Thymus (tissue), 11 donors: ENCODE results near the gene RNF215. TPM values are rescaled to one million over a fixed set of nuclear protein-coding genes. Genes with fewer than 3 reads are reported as not detected.

Experiments used
- DNase-seq, 9 donors: peaks; one replicate each; pipeline ENCODE4 v3.0.0-alpha.2; 2013; ENCODE audit warnings: low spot score in 9 of 9, low read depth in 6 of 9, missing footprints in 1 of 9
- H3K27ac ChIP-seq, 2 donors: one replicate each; pipeline ENCODE4 v1.5.1; 2013; ENCODE audit warnings: control low read depth in 1 of 2, low read depth in 1 of 2, low read length in 1 of 2, mild to moderate bottlenecking in 1 of 2, moderate library complexity in 1 of 2
- H3K27me3 ChIP-seq, 2 donors: one replicate each; pipeline ENCODE4 v1.5.1; 2013; ENCODE audit warnings: low read length in 1 of 2; ENCODE audit not compliant: control insufficient read depth in 2 of 2, insufficient read depth in 1 of 2
- H3K36me3 ChIP-seq, 2 donors: one replicate each; pipeline ENCODE4 v1.5.1; 2013; ENCODE audit warnings: low read length in 1 of 2, mild to moderate bottlenecking in 1 of 2, moderate library complexity in 1 of 2; ENCODE audit not compliant: control insufficient read depth in 2 of 2, insufficient read depth in 2 of 2
- H3K4me1 ChIP-seq, 2 donors: one replicate each; pipeline ENCODE4 v1.5.1; 2013; ENCODE audit warnings: low read length in 2 of 2; ENCODE audit not compliant: control insufficient read depth in 2 of 2, insufficient read depth in 2 of 2
- H3K4me3 ChIP-seq, 2 donors: one replicate each; pipeline ENCODE4 v1.5.1; 2013; ENCODE audit warnings: low read length in 2 of 2, control low read depth in 1 of 2, mild to moderate bottlenecking in 1 of 2
- H3K9me3 ChIP-seq, 2 donors: one replicate each; pipeline ENCODE4 v1.5.1; 2013; ENCODE audit warnings: low read length in 1 of 2, mild to moderate bottlenecking in 1 of 2; ENCODE audit not compliant: control insufficient read depth in 2 of 2, insufficient read depth in 1 of 2
- whole genome bisulfite sequencing: extraction: QIAGEN DNeasy Blood & Tissue Kit; methylation state at CpG from one replicate; pipeline ENCODE4 v1.1.7; 2013; 5-methylcytosine and 5-hydroxymethylcytosine counted together
- polyA plus RNA-seq: library from polyadenylated mRNA; stranded (reverse); fragments of 200-250 nt; gene quantifications from one replicate; pipeline ENCODE4 v1.2.3, GENCODE V29; 2013
- total RNA-seq: library from RNA; stranded (reverse); fragments of 120-200 nt; gene quantifications from one replicate; pipeline ENCODE4 v1.2.4, GENCODE V29; 2013
- donor health status: healthy.

RNF215 gene
- total and polyA plus RNA-seq, 2 donors, result 6.4 to 11.1 TPM

GRCh38 chr22:30361916-30362650, 25.1 kb downstream of the RNF215 start:
- Histone ChIP-seq H3K4me3 (no peak overlapping the region), H3K27ac (no peak overlapping the region), H3K4me1 (peaks cover 2 to 29% of the 10 kb centered on the region in 2 donors), H3K36me3 (peaks cover 0 to 4% of the 10 kb centered on the region in 2 donors), H3K27me3 (no peaks in the 10 kb centered on the region), H3K9me3 (no peaks in the 10 kb centered on the region)
- 87% methylated on average over 10 of the region's 10 CpGs for WGBS
- DNase-seq, result no peak

GRCh38 chr22:30358541-30358940, 28.7 kb downstream of the RNF215 start:
- no peaks in the 10 kb centered on the region for H3K9me3 ChIP-seq
- whole genome bisulfite sequencing, result 97% methylated on average over 6 of the region's 6 CpGs
- DNase-seq, result no peak

GRCh38 chr22:30357650-30358215, 29.5 kb downstream of the RNF215 start:
- Histone ChIP-seq H3K36me3 (peaks cover 6 to 17% of the 10 kb centered on the region in 2 donors), H3K4me3 (no peak overlapping the region), H3K9me3 (no peaks in the 10 kb centered on the region), H3K27me3 (no peaks in the 10 kb centered on the region), H3K4me1 (peaks cover 15 to 42% of the 10 kb centered on the region in 2 donors), H3K27ac (no peak overlapping the region)
- no peak for DNase-seq
- WGBS, result 78% methylated on average over 22 of the region's 22 CpGs

More at GRCh38 chr22:30358541-30358940, 28.7 kb downstream of the RNF215 start:
- Histone ChIP-seq H3K27me3 (no peaks in the 10 kb centered on the region), H3K36me3 (peaks cover 0 to 12% of the 10 kb centered on the region in 2 donors), H3K4me3 (no peak overlapping the region), H3K4me1 (peaks cover 15 to 47% of the 10 kb centered on the region in 2 donors), H3K27ac (no peak overlapping the region)

- peak in 4 of 9 donors; percentile 23 to 56 (median 32) for DNase-seq
- peak overlapping the region; percentile 94 to 98 for H3K4me3 ChIP-seq
- peaks cover 15 to 37% of the 10 kb centered on the region in 2 donors for H3K4me1 ChIP-seq
- 4% methylated on average over 9 of the region's 9 CpGs for WGBS
- H3K9me3 ChIP-seq, result no peaks in the 10 kb centered on the region
- peak overlapping the region in 1 of 2 donors; percentile 60 for H3K27ac ChIP-seq
- H3K27me3 ChIP-seq, result no peaks in the 10 kb centered on the region
- H3K36me3 ChIP-seq, result peaks cover 12 to 22% of the 10 kb centered on the region in 2 donors
Measured at GRCh38 chr22:30357236-30357570, 30.0 kb downstream of the RNF215 start.

- peak within 1 kb of the TSS; percentile 94 to 98 for H3K4me3 ChIP-seq
- H3K27me3 ChIP-seq, result no peaks in the 10 kb centered on the region
- peak within 1 kb of the TSS; percentile 86 to 98 for H3K27ac ChIP-seq
- H3K9me3 ChIP-seq, result no peaks in the 10 kb centered on the region
- under 1% methylated on average over 91 of the region's 91 CpGs for WGBS
- DNase-seq, result peak; percentile 61 to 91 (median 82)
- peaks cover 17 to 28% of the 10 kb centered on the region in 2 donors for H3K36me3 ChIP-seq
- H3K4me1 ChIP-seq, result peaks cover 15 to 31% of the 10 kb centered on the region in 2 donors
Measured at GRCh38 chr22:30356449-30357235, 30.6 kb downstream of the RNF215 start, which contains the start of the genes CCDC157 and SF3A1. TSS of gene CCDC157 (plus strand) at chr22:30357007. CDS start at chr22:30366001, 8,994 bp downstream. TSS of gene SF3A1 (minus strand) at chr22:30356894. CDS start at chr22:30356792, 102 bp downstream.

- Histone ChIP-seq H3K4me1 (peaks cover 15 to 26% of the 10 kb centered on the region in 2 donors), H3K9me3 (no peaks in the 10 kb centered on the region), H3K4me3 (no peak overlapping the region), H3K27ac (no peak overlapping the region), H3K27me3 (no peaks in the 10 kb centered on the region), H3K36me3 (peaks cover 35 to 48% of the 10 kb centered on the region in 2 donors)
- no peak for DNase-seq
- WGBS, result 87% methylated on average over 5 of the region's 5 CpGs
Measured at GRCh38 chr22:30354644-30355043, 32.6 kb downstream of the RNF215 start.

- Histone ChIP-seq H3K9me3 (no peaks in the 10 kb centered on the region), H3K27me3 (no peaks in the 10 kb centered on the region), H3K4me1 (peaks cover 12 to 30% of the 10 kb centered on the region in 2 donors), H3K4me3 (no peak overlapping the region), H3K36me3 (peaks cover 53 to 79% of the 10 kb centered on the region in 2 donors), H3K27ac (no peak overlapping the region)
- 95% methylated on average over 3 of the region's 3 CpGs for WGBS
- no peak for DNase-seq
Measured at GRCh38 chr22:30351226-30351625, 36.0 kb downstream of the RNF215 start.

GRCh38 chr22:30348809-30349208, 38.4 kb downstream of the RNF215 start:
- H3K36me3 ChIP-seq, result peaks cover 77 to 94% of the 10 kb centered on the region in 2 donors
- peaks cover 0 to 14% of the 10 kb centered on the region in 2 donors for H3K4me1 ChIP-seq
- no peaks in the 10 kb centered on the region for H3K9me3 ChIP-seq
- H3K27ac ChIP-seq, result peak overlapping the region in 1 of 2 donors; percentile 81
- 94% methylated on average over 4 of the region's 4 CpGs for WGBS
- H3K4me3 ChIP-seq, result no peak overlapping the region
- no peaks in the 10 kb centered on the region for H3K27me3 ChIP-seq
- peak in 1 of 9 donors; percentile 13 for DNase-seq
